ENCODE results near the gene ADAMTS5. TPM values are rescaled to one million over a fixed set of nuclear protein-coding genes. Genes with fewer than 3 reads are reported as not detected.

Gene ADAMTS5
- not detected for polyA plus RNA-seq

- Mint-ChIP-seq H3K27ac (no peak within 1 kb of the TSS), H3K9me3 (peaks cover 0 to 5% (median 0%) of the 10 kb centered on the region in 3 donors), H3K4me3 (no peak within 1 kb of the TSS), H3K36me3 (no peaks in the 10 kb centered on the region), H3K27me3 (peaks cover 14% of the 10 kb centered on the region), H3K4me1 (no peaks in the 10 kb centered on the region)
Measured at GRCh38 chr21:26967062-26967913, at the start of gene ADAMTS5. Gene ADAMTS5 (minus strand): TSS chr21:26967088. CDS start chr21:26966391, 697 bp downstream.

GRCh38 chr21:27001526-27001925, 34.6 kb upstream of the ADAMTS5 start:
- Mint-ChIP-seq H3K27me3 (no peaks in the 10 kb centered on the region), H3K36me3 (no peaks in the 10 kb centered on the region), H3K4me1 (no peaks in the 10 kb centered on the region), H3K9me3 (peaks cover 0 to 20% (median 3%) of the 10 kb centered on the region in 3 donors), H3K27ac (no peak overlapping the region), H3K4me3 (no peak overlapping the region)

GRCh38 chr21:26983576-26983975, 16.7 kb upstream of the ADAMTS5 start:
- Mint-ChIP-seq H3K36me3 (no peaks in the 10 kb centered on the region), H3K27me3 (no peaks in the 10 kb centered on the region), H3K4me1 (no peaks in the 10 kb centered on the region), H3K4me3 (no peak overlapping the region), H3K9me3 (peaks cover 3 to 9% (median 4%) of the 10 kb centered on the region in 3 donors), H3K27ac (no peak overlapping the region)

GRCh38 chr21:26982767-26983166, 15.9 kb upstream of the ADAMTS5 start:
- no peaks in the 10 kb centered on the region for H3K4me1 Mint-ChIP-seq
- H3K9me3 Mint-ChIP-seq: peaks cover 3 to 9% (median 5%) of the 10 kb centered on the region in 3 donors
- no peak overlapping the region for H3K4me3 Mint-ChIP-seq
- no peaks in the 10 kb centered on the region for H3K36me3 Mint-ChIP-seq
- H3K27me3 Mint-ChIP-seq: no peaks in the 10 kb centered on the region
- no peak overlapping the region for H3K27ac Mint-ChIP-seq

- no peaks in the 10 kb centered on the region for H3K4me1 Mint-ChIP-seq
- no peaks in the 10 kb centered on the region for H3K27me3 Mint-ChIP-seq
- H3K27ac Mint-ChIP-seq: no peak overlapping the region
- H3K36me3 Mint-ChIP-seq: no peaks in the 10 kb centered on the region
- no peak overlapping the region for H3K4me3 Mint-ChIP-seq
- peaks cover 3 to 13% (median 7%) of the 10 kb centered on the region in 3 donors for H3K9me3 Mint-ChIP-seq
Measured at GRCh38 chr21:26977746-26978145, 10.9 kb upstream of the ADAMTS5 start.

- no peaks in the 10 kb centered on the region for H3K4me1 Mint-ChIP-seq
- H3K9me3 Mint-ChIP-seq: peaks cover 3 to 6% (median 4%) of the 10 kb centered on the region in 3 donors
- H3K36me3 Mint-ChIP-seq: no peaks in the 10 kb centered on the region
- no peak overlapping the region for H3K27ac Mint-ChIP-seq
- H3K4me3 Mint-ChIP-seq: no peak overlapping the region
- no peaks in the 10 kb centered on the region for H3K27me3 Mint-ChIP-seq
Measured at GRCh38 chr21:26973226-26973625, 6.3 kb upstream of the ADAMTS5 start.

GRCh38 chr21:26972192-26972591, 5.3 kb upstream of the ADAMTS5 start:
- Mint-ChIP-seq H3K36me3 (no peaks in the 10 kb centered on the region), H3K4me3 (peak overlapping the region in 1 of 4 donors; percentile 20), H3K4me1 (no peaks in the 10 kb centered on the region), H3K27ac (no peak overlapping the region), H3K9me3 (peaks cover 0 to 4% (median 3%) of the 10 kb centered on the region in 3 donors), H3K27me3 (peaks cover 2% of the 10 kb centered on the region)

- H3K27ac Mint-ChIP-seq: no peak overlapping the region
- H3K4me1 Mint-ChIP-seq: no peaks in the 10 kb centered on the region
- peaks cover 11% of the 10 kb centered on the region for H3K27me3 Mint-ChIP-seq
- H3K36me3 Mint-ChIP-seq: no peaks in the 10 kb centered on the region
- peaks cover 0 to 3% (median 0%) of the 10 kb centered on the region in 3 donors for H3K9me3 Mint-ChIP-seq
- no peak overlapping the region for H3K4me3 Mint-ChIP-seq
Measured at GRCh38 chr21:26969971-26970725, 3.3 kb upstream of the ADAMTS5 start.

- Mint-ChIP-seq H3K27me3 (peaks cover 14% of the 10 kb centered on the region), H3K4me3 (no peak overlapping the region), H3K27ac (no peak overlapping the region), H3K4me1 (no peaks in the 10 kb centered on the region), H3K36me3 (no peaks in the 10 kb centered on the region), H3K9me3 (peaks cover 0 to 5% (median 0%) of the 10 kb centered on the region in 3 donors)
Measured at GRCh38 chr21:26966649-26967061, 233 bp downstream of the ADAMTS5 start.

- no peaks in the 10 kb centered on the region for H3K4me1 Mint-ChIP-seq
- peaks cover 14% of the 10 kb centered on the region for H3K27me3 Mint-ChIP-seq
- no peak overlapping the region for H3K4me3 Mint-ChIP-seq
- no peaks in the 10 kb centered on the region for H3K36me3 Mint-ChIP-seq
- H3K9me3 Mint-ChIP-seq: peaks cover 0 to 5% (median 0%) of the 10 kb centered on the region in 3 donors
- no peak overlapping the region for H3K27ac Mint-ChIP-seq
Measured at GRCh38 chr21:26965907-26966581, 844 bp downstream of the ADAMTS5 start.

GRCh38 chr21:26965040-26965906, 1.6 kb downstream of the ADAMTS5 start:
- Mint-ChIP-seq H3K4me3 (peak overlapping the region in 1 of 4 donors; percentile 25), H3K4me1 (no peaks in the 10 kb centered on the region), H3K36me3 (no peaks in the 10 kb centered on the region), H3K27me3 (peaks cover 14% of the 10 kb centered on the region), H3K9me3 (peaks cover 0 to 4% (median 0%) of the 10 kb centered on the region in 3 donors), H3K27ac (no peak overlapping the region)

- peaks cover 14% of the 10 kb centered on the region for H3K27me3 Mint-ChIP-seq
- no peaks in the 10 kb centered on the region for H3K4me1 Mint-ChIP-seq
- peaks cover 0 to 3% (median 0%) of the 10 kb centered on the region in 3 donors for H3K9me3 Mint-ChIP-seq
- no peak overlapping the region for H3K4me3 Mint-ChIP-seq
- no peak overlapping the region for H3K27ac Mint-ChIP-seq
- H3K36me3 Mint-ChIP-seq: no peaks in the 10 kb centered on the region
Measured at GRCh38 chr21:26964170-26964778, 2.6 kb downstream of the ADAMTS5 start.

GRCh38 chr21:26962621-26963181, 4.2 kb downstream of the ADAMTS5 start:
- Mint-ChIP-seq H3K27me3 (peaks cover 14% of the 10 kb centered on the region), H3K4me1 (no peaks in the 10 kb centered on the region), H3K27ac (no peak overlapping the region), H3K9me3 (peaks cover 0 to 3% (median 0%) of the 10 kb centered on the region in 3 donors), H3K4me3 (no peak overlapping the region), H3K36me3 (no peaks in the 10 kb centered on the region)
